ENCODE data around the gene PRKACA. TPM values are rescaled to one million over a fixed set of nuclear protein-coding genes. Genes with fewer than 3 reads are reported as not detected.
"Not testable (repeated sequence)": the region's sequence is repeated elsewhere in the genome, so short reads cannot be mapped to it uniquely, and the experiment has no call there.

Gene PRKACA
- polyA plus RNA-seq, 4 donors, result 90.6 to 106 (median 99.0) TPM

- DNase-seq (ENCODE audit: low read depth in 4 of 4, low spot score in 3 of 4), result no peak
These were observed 64.1 kb downstream of the PRKACA start for GRCh38 chr19:14053500-14053899.

GRCh38 chr19:14053032-14053431, 64.5 kb downstream of the PRKACA start:
- no peak for DNase-seq (ENCODE audit: low read depth in 4 of 4, low spot score in 3 of 4)

- DNase-seq (ENCODE audit: low read depth in 4 of 4, low spot score in 3 of 4), result no peak
These were observed 65.1 kb downstream of the PRKACA start for GRCh38 chr19:14052470-14052869.

GRCh38 chr19:14051980-14052379, 65.6 kb downstream of the PRKACA start:
- DNase-seq (ENCODE audit: low read depth in 4 of 4, low spot score in 3 of 4), result no peak

- not testable (repeated sequence) for DNase-seq (ENCODE audit: low read depth in 4 of 4, low spot score in 3 of 4)
These were observed 66.6 kb downstream of the PRKACA start for GRCh38 chr19:14050961-14051360.

GRCh38 chr19:14050512-14050911, 67.0 kb downstream of the PRKACA start:
- no peak for DNase-seq (ENCODE audit: low read depth in 4 of 4, low spot score in 3 of 4)

GRCh38 chr19:14048443-14049153, 69.0 kb downstream of the PRKACA start:
- DNase-seq (ENCODE audit: low read depth in 4 of 4, low spot score in 3 of 4), result no peak

GRCh38 chr19:14047866-14048265, 69.7 kb downstream of the PRKACA start:
- DNase-seq (ENCODE audit: low read depth in 4 of 4, low spot score in 3 of 4), result not testable (repeated sequence)

- not testable (repeated sequence) for DNase-seq (ENCODE audit: low read depth in 4 of 4, low spot score in 3 of 4)
These were observed 74.6 kb downstream of the PRKACA start for GRCh38 chr19:14042659-14043608.

Other genes starting within 250 kb of the PRKACA start
- 1 to 10 TPM in 3 of 4 donors, under 1 TPM in 1; 0.79 to 2.6 (median 1.6) TPM for gene NANOS3, start 240.6 kb downstream of the PRKACA start, polyA plus RNA-seq (ENCODE audit: insufficient read length in 4 of 4)
- gene BRME1, start 211.6 kb downstream of the PRKACA start, polyA plus RNA-seq (ENCODE audit: insufficient read length in 4 of 4), result 1 to 10 TPM; 4.8 to 8.9 (median 6.0) TPM
- 10 to 100 TPM; 19.4 to 45.8 (median 23.0) TPM for gene CC2D1A, start 211.6 kb downstream of the PRKACA start, polyA plus RNA-seq (ENCODE audit: insufficient read length in 4 of 4)
- gene PODNL1, start 179.3 kb downstream of the PRKACA start, polyA plus RNA-seq (ENCODE audit: insufficient read length in 4 of 4), result 1 to 10 TPM in 3 of 4 donors, under 1 TPM in 1; 0.86 to 1.7 (median 1.4) TPM
- gene DCAF15, start 165.3 kb downstream of the PRKACA start, polyA plus RNA-seq (ENCODE audit: insufficient read length in 4 of 4), result 10 to 100 TPM; 26.1 to 46.7 (median 28.2) TPM
- gene RFX1, start 111.4 kb downstream of the PRKACA start, polyA plus RNA-seq (ENCODE audit: insufficient read length in 4 of 4), result 10 to 100 TPM in 2 of 4 donors, 1 to 10 TPM in 2; 9.3 to 19.2 (median 10.2) TPM
- not detected for gene RLN3, start 89.6 kb downstream of the PRKACA start, polyA plus RNA-seq (ENCODE audit: insufficient read length in 4 of 4)
- 1 to 10 TPM; 3.8 to 7.8 (median 5.9) TPM for gene IL27RA, start 86.0 kb downstream of the PRKACA start, polyA plus RNA-seq (ENCODE audit: insufficient read length in 4 of 4)
- 10 to 100 TPM in 3 of 4 donors, under 1 TPM in 1; 0.94 to 32.9 (median 20.1) TPM for gene PALM3, start 55.7 kb downstream of the PRKACA start, polyA plus RNA-seq (ENCODE audit: insufficient read length in 4 of 4)
- 10 to 100 TPM in 1 of 4 donors, 1 to 10 TPM in 3; 1.3 to 10.3 (median 6.3) TPM for gene MISP3, start 45.0 kb downstream of the PRKACA start, polyA plus RNA-seq (ENCODE audit: insufficient read length in 4 of 4)
- gene C19orf67, start 32.0 kb downstream of the PRKACA start, polyA plus RNA-seq (ENCODE audit: insufficient read length in 4 of 4), result not detected
- 10 to 100 TPM; 39.8 to 52.0 (median 41.4) TPM for gene SAMD1, start 27.0 kb downstream of the PRKACA start, polyA plus RNA-seq (ENCODE audit: insufficient read length in 4 of 4)
- gene ASF1B, start 18.8 kb upstream of the PRKACA start, polyA plus RNA-seq (ENCODE audit: insufficient read length in 4 of 4), result 10 to 100 TPM; 15.1 to 19.8 (median 19.4) TPM
- 10 to 100 TPM; 34.7 to 60.6 (median 44.1) TPM for gene ADGRL1, start 88.4 kb upstream of the PRKACA start, polyA plus RNA-seq (ENCODE audit: insufficient read length in 4 of 4)

Measured in left renal pelvis (tissue), 4 donors.